ENCODE data around the gene SLFN12L. TPM values are rescaled to one million over a fixed set of nuclear protein-coding genes. Genes with fewer than 3 reads are reported as not detected.
"Not testable (repeated sequence)": the region's sequence is repeated elsewhere in the genome, so short reads cannot be mapped to it uniquely, and the experiment has no call there.

SLFN12L gene
- total RNA-seq, 2 experiments from 2014 or later: 23.5 to 25.2 TPM

GRCh38 chr17:35541434-35541833 lies 4.0 kb upstream of the SLFN12L start:
- H3K27me3 Mint-ChIP-seq (ENCODE audit: low read depth): no peaks in the 10 kb centered on the region
- peak overlapping the region; percentile 56 for H3K4me3 Mint-ChIP-seq
- peaks cover 49% of the 10 kb centered on the region for H3K4me1 Mint-ChIP-seq (ENCODE audit: low read depth)
- no peaks in the 10 kb centered on the region for H3K9me3 Mint-ChIP-seq
- no peak for DNase-seq
- H3K36me3 Mint-ChIP-seq (ENCODE audit: low read depth): peaks cover 10% of the 10 kb centered on the region
- intact Hi-C loops (cut with micrococcal nuclease): no loop called here
- H3K27ac Mint-ChIP-seq: peak overlapping the region; percentile 98
- CTCF ChIA-PET: interaction anchor here (0.7 to 4.1 kb wide), 6 partner anchors 7 to 229 kb away, joined by 3 to 21 read pairs (median 4); no protein-coding TSS in a partner anchor

- DNase-seq: peak; percentile 57
- peak overlapping the region; percentile 82 for H3K4me3 Mint-ChIP-seq
These were observed 3.3 kb upstream of the SLFN12L start for GRCh38 chr17:35540589-35541404.

GRCh38 chr17:35539659-35540026 lies 2.2 kb upstream of the SLFN12L start:
- CTCF ChIA-PET: interaction anchor here (0.6 to 7.4 kb wide), 12 partner anchors 9 to 396 kb away, joined by 3 to 118 read pairs (median 4); partner anchors contain the start of genes SLFN11 and SLFN14
- Mint-ChIP-seq H3K27me3 (ENCODE audit: low read depth) (no peaks in the 10 kb centered on the region), H3K4me3 (peak overlapping the region; percentile 65), H3K27ac (peak overlapping the region; percentile 98), H3K4me1 (ENCODE audit: low read depth) (peaks cover 48% of the 10 kb centered on the region), H3K9me3 (no peaks in the 10 kb centered on the region), H3K36me3 (ENCODE audit: low read depth) (peaks cover 22% of the 10 kb centered on the region)
- intact Hi-C loops (cut with micrococcal nuclease): loop anchor here (1.0 to 10.0 kb wide), 6 partner anchors 205 to 545 kb away; partner anchors contain the start of gene NLE1
- no peak for DNase-seq

More at GRCh38 chr17:35540589-35541404, 3.3 kb upstream of the SLFN12L start:
- intact Hi-C loops (cut with micrococcal nuclease): no loop called here
- CTCF ChIA-PET: interaction anchor here (0.7 to 2.1 kb wide), 3 partner anchors 7 to 225 kb away, joined by 3 to 6 read pairs (median 3); no protein-coding TSS in a partner anchor
- Mint-ChIP-seq H3K9me3 (no peaks in the 10 kb centered on the region), H3K36me3 (ENCODE audit: low read depth) (peaks cover 14% of the 10 kb centered on the region), H3K27ac (peak overlapping the region; percentile 98), H3K27me3 (ENCODE audit: low read depth) (no peaks in the 10 kb centered on the region), H3K4me1 (ENCODE audit: low read depth) (peaks cover 48% of the 10 kb centered on the region)

- H3K36me3 Mint-ChIP-seq (ENCODE audit: low read depth): peaks cover 28% of the 10 kb centered on the region
- peak; percentile 66 for DNase-seq
- H3K9me3 Mint-ChIP-seq: no peaks in the 10 kb centered on the region
- H3K4me3 Mint-ChIP-seq: peak overlapping the region; percentile 92
- H3K4me1 Mint-ChIP-seq (ENCODE audit: low read depth): peaks cover 56% of the 10 kb centered on the region
- peak overlapping the region; percentile 98 for H3K27ac Mint-ChIP-seq
- CTCF ChIA-PET: interaction anchor here (0.5 to 7.4 kb wide), 10 partner anchors 10 to 395 kb away, joined by 3 to 118 read pairs (median 4); partner anchors contain the start of gene SLFN11
- H3K27me3 Mint-ChIP-seq (ENCODE audit: low read depth): no peaks in the 10 kb centered on the region
- intact Hi-C loops (cut with micrococcal nuclease): loop anchor here (1.0 to 10.0 kb wide), 10 partner anchors 42 to 542 kb away; partner anchors contain the start of genes AP2B1, PEX12, RFFL and SLFN11
These were observed 760 bp downstream of the SLFN12L start for GRCh38 chr17:35536664-35537171.

- peaks cover 28% of the 10 kb centered on the region for H3K36me3 Mint-ChIP-seq (ENCODE audit: low read depth)
- intact Hi-C loops (cut with micrococcal nuclease): loop anchor here (10.0 kb wide), 2 partner anchors 209 to 541 kb away; no protein-coding TSS in a partner anchor
- H3K9me3 Mint-ChIP-seq; H3K27me3 Mint-ChIP-seq (ENCODE audit: low read depth): not testable (repeated sequence)
- peaks cover 63% of the 10 kb centered on the region for H3K4me1 Mint-ChIP-seq (ENCODE audit: low read depth)
- peak overlapping the region; percentile 98 for H3K27ac Mint-ChIP-seq
- peak; percentile 35 for DNase-seq
- CTCF ChIA-PET: interaction anchor here (0.8 to 7.4 kb wide), 5 partner anchors 11 to 228 kb away, joined by 4 to 118 read pairs (median 11); no protein-coding TSS in a partner anchor
- peak overlapping the region; percentile 92 for H3K4me3 Mint-ChIP-seq
These were observed 2.1 kb downstream of the SLFN12L start for GRCh38 chr17:35535406-35535805.

GRCh38 chr17:35534576-35535093 lies 2.8 kb downstream of the SLFN12L start:
- Mint-ChIP-seq H3K4me1 (ENCODE audit: low read depth) (peaks cover 60% of the 10 kb centered on the region), H3K9me3 (no peaks in the 10 kb centered on the region), H3K27me3 (ENCODE audit: low read depth) (no peaks in the 10 kb centered on the region), H3K4me3 (peak overlapping the region; percentile 92), H3K27ac (peak overlapping the region; percentile 98), H3K36me3 (ENCODE audit: low read depth) (peaks cover 30% of the 10 kb centered on the region)
- DNase-seq: no peak
- intact Hi-C loops (cut with micrococcal nuclease): loop anchor here (10.0 kb wide), 2 partner anchors 210 to 540 kb away; no protein-coding TSS in a partner anchor
- CTCF ChIA-PET: interaction anchor here (0.5 to 7.4 kb wide), 12 partner anchors 7 to 416 kb away, joined by 3 to 118 read pairs (median 5); no protein-coding TSS in a partner anchor

GRCh38 chr17:35531160-35531559 lies 6.3 kb downstream of the SLFN12L start:
- H3K27ac Mint-ChIP-seq: no peak overlapping the region

GRCh38 chr17:35529866-35530265 lies 7.6 kb downstream of the SLFN12L start:
- Mint-ChIP-seq H3K4me1 (ENCODE audit: low read depth) (peaks cover 78% of the 10 kb centered on the region), H3K36me3 (ENCODE audit: low read depth) (peaks cover 30% of the 10 kb centered on the region), H3K27ac (no peak overlapping the region), H3K4me3 (no peak overlapping the region), H3K27me3 (ENCODE audit: low read depth) (no peaks in the 10 kb centered on the region), H3K9me3 (peaks cover 10% of the 10 kb centered on the region)
- intact Hi-C loops (cut with micrococcal nuclease): loop anchor here (2.0 to 10.0 kb wide), 3 partner anchors 17 to 535 kb away; no protein-coding TSS in a partner anchor
- CTCF ChIA-PET: interaction anchor here (0.6 kb wide), 1 partner anchor 217 kb away, joined by 3 read pairs; no protein-coding TSS in a partner anchor
- no peak for DNase-seq

More at GRCh38 chr17:35531160-35531559, 6.3 kb downstream of the SLFN12L start:
- Mint-ChIP-seq H3K9me3 (peaks cover 10% of the 10 kb centered on the region), H3K4me3 (no peak overlapping the region), H3K4me1 (ENCODE audit: low read depth) (peaks cover 72% of the 10 kb centered on the region), H3K36me3 (ENCODE audit: low read depth) (peaks cover 39% of the 10 kb centered on the region), H3K27me3 (ENCODE audit: low read depth) (no peaks in the 10 kb centered on the region)
- no peak for DNase-seq
- CTCF ChIA-PET: interaction anchor here (0.7 to 1.8 kb wide), 2 partner anchors 9 to 218 kb away, joined by 4 to 11 read pairs; no protein-coding TSS in a partner anchor
- intact Hi-C loops (cut with micrococcal nuclease): loop anchor here (2.0 to 10.0 kb wide), 3 partner anchors 18 to 536 kb away; no protein-coding TSS in a partner anchor

GRCh38 chr17:35529326-35529725 lies 8.2 kb downstream of the SLFN12L start:
- Mint-ChIP-seq H3K4me1 (ENCODE audit: low read depth) (peaks cover 77% of the 10 kb centered on the region), H3K36me3 (ENCODE audit: low read depth) (peaks cover 25% of the 10 kb centered on the region), H3K9me3 (peaks cover 10% of the 10 kb centered on the region)
- CTCF ChIA-PET: interaction anchor here (0.6 kb wide), 1 partner anchor 217 kb away, joined by 3 read pairs; no protein-coding TSS in a partner anchor
- intact Hi-C loops (cut with micrococcal nuclease); H3K27ac Mint-ChIP-seq; DNase-seq; H3K4me3 Mint-ChIP-seq; H3K27me3 Mint-ChIP-seq (ENCODE audit: low read depth): not testable (repeated sequence)

GRCh38 chr17:35523296-35523695 lies 14.2 kb downstream of the SLFN12L start:
- no peak overlapping the region for H3K4me3 Mint-ChIP-seq
- CTCF ChIA-PET: interaction anchor here (0.7 to 2.3 kb wide), 5 partner anchors 10 to 352 kb away, joined by 3 to 9 read pairs (median 3); no protein-coding TSS in a partner anchor
- H3K9me3 Mint-ChIP-seq: peaks cover 2% of the 10 kb centered on the region
- DNase-seq: no peak
- no peak overlapping the region for H3K27ac Mint-ChIP-seq
- intact Hi-C loops (cut with micrococcal nuclease): no loop called here
- peaks cover 91% of the 10 kb centered on the region for H3K4me1 Mint-ChIP-seq (ENCODE audit: low read depth)
- H3K36me3 Mint-ChIP-seq (ENCODE audit: low read depth): peaks cover 31% of the 10 kb centered on the region
- H3K27me3 Mint-ChIP-seq (ENCODE audit: low read depth): no peaks in the 10 kb centered on the region

GRCh38 chr17:35521654-35522256 lies 15.7 kb downstream of the SLFN12L start:
- peak overlapping the region; percentile 52 for H3K4me3 Mint-ChIP-seq
- H3K36me3 Mint-ChIP-seq (ENCODE audit: low read depth): peaks cover 34% of the 10 kb centered on the region
- H3K4me1 Mint-ChIP-seq (ENCODE audit: low read depth): peaks cover 91% of the 10 kb centered on the region
- H3K9me3 Mint-ChIP-seq; intact Hi-C loops (cut with micrococcal nuclease); H3K27me3 Mint-ChIP-seq (ENCODE audit: low read depth): not testable (repeated sequence)
- H3K27ac Mint-ChIP-seq: peak overlapping the region; percentile 77
- CTCF ChIA-PET: interaction anchor here (0.5 to 2.3 kb wide), 4 partner anchors 10 to 301 kb away, joined by 3 to 9 read pairs (median 4); no protein-coding TSS in a partner anchor
- peak; percentile 64 for DNase-seq
